DND-41 (cell line): ENCODE measurements around the gene UBL7.

Source experiments
- EZH2 ChIP-seq: IDR thresholded peaks from 3 replicates; pipeline ENCODE4 v1.6.1; 2012; ENCODE audit warnings: borderline replicate concordance, low read depth, mild to moderate bottlenecking, moderate library complexity, low read length, inconsistent platforms; ENCODE audit not compliant: severe bottlenecking
- TF ChIP-seq, protein P1 (sequence below): IDR thresholded peaks from 2 replicates; pipeline ENCODE4 v1.5.1; 2012; ENCODE audit warnings: borderline replicate concordance, low read length, moderate library complexity, mild to moderate bottlenecking; ENCODE audit not compliant: poor library complexity, severe bottlenecking; ENCODE audit errors: extremely low read depth

DNA sequence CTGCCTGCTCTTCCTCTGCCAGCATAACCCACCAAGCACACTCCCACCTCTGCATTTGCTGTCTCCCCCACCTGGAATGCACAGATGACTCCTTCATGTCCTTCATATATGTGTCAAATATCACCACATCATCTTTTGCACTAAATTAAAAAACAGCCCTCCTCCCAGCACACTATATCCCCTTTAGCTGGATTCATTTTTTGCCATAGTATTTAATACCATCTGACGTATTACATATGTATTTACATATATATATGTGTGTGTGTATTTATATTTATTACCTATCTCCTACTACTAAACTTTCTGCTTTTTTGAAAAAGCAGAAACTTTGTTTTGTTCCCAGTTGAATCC is 29.4 kb upstream of the UBL7 start:
- TF ChIP-seq, protein P1, sequence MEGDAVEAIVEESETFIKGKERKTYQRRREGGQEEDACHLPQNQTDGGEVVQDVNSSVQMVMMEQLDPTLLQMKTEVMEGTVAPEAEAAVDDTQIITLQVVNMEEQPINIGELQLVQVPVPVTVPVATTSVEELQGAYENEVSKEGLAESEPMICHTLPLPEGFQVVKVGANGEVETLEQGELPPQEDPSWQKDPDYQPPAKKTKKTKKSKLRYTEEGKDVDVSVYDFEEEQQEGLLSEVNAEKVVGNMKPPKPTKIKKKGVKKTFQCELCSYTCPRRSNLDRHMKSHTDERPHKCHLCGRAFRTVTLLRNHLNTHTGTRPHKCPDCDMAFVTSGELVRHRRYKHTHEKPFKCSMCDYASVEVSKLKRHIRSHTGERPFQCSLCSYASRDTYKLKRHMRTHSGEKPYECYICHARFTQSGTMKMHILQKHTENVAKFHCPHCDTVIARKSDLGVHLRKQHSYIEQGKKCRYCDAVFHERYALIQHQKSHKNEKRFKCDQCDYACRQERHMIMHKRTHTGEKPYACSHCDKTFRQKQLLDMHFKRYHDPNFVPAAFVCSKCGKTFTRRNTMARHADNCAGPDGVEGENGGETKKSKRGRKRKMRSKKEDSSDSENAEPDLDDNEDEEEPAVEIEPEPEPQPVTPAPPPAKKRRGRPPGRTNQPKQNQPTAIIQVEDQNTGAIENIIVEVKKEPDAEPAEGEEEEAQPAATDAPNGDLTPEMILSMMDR: no peak
- TF ChIP-seq EZH2: no peak
